Stimulated activated CD8-positive, alpha-beta memory T cell treated with anti-CD3 and anti-CD28 coated beads, Interleukin-15, amount 100 ng/mL, for 48 hours (primary cell): ENCODE measurements around the gene FOXC2.

Experiments used
- DNase-seq, 2 donors: peaks; one replicate each; pipeline ENCODE4 v3.0.0-alpha.2; 2020; ENCODE audit warnings: low read depth in 2 of 2

The FOXC2 gene

GRCh38 chr16:86556576-86556975 is 10.1 kb upstream of the FOXC2 start:
- DNase-seq, result no peak

GRCh38 chr16:86557587-86557986 is 9.0 kb upstream of the FOXC2 start:
- DNase-seq, result no peak

- no peak for DNase-seq
Measured at GRCh38 chr16:86558355-86559193, 8.1 kb upstream of the FOXC2 start.

GRCh38 chr16:86559802-86560305 is 6.8 kb upstream of the FOXC2 start:
- DNase-seq, result no peak

GRCh38 chr16:86562356-86562755 is 4.3 kb upstream of the FOXC2 start:
- DNase-seq, result no peak

- DNase-seq, result peak; percentile 72
Measured at GRCh38 chr16:86563469-86564345, 2.9 kb upstream of the FOXC2 start.

GRCh38 chr16:86565181-86565631 is 1.4 kb upstream of the FOXC2 start:
- no peak for DNase-seq

- no peak for DNase-seq
Measured at GRCh38 chr16:86565644-86566511, 751 bp upstream of the FOXC2 start.

- DNase-seq, result no peak
Measured at GRCh38 chr16:86566966-86567700, 504 bp downstream of the FOXC2 start.

GRCh38 chr16:86567701-86568581 is 1.3 kb downstream of the FOXC2 start:
- no peak for DNase-seq

GRCh38 chr16:86568677-86569623 is 2.3 kb downstream of the FOXC2 start:
- no peak for DNase-seq

GRCh38 chr16:86569701-86570447 is 3.2 kb downstream of the FOXC2 start:
- no peak for DNase-seq

- no peak for DNase-seq
Measured at GRCh38 chr16:86570558-86571529, 4.2 kb downstream of the FOXC2 start.

- DNase-seq, result no peak
Measured at GRCh38 chr16:86571530-86571915, 4.9 kb downstream of the FOXC2 start.

- no peak for DNase-seq
Measured at GRCh38 chr16:86572041-86572521, 5.5 kb downstream of the FOXC2 start.

GRCh38 chr16:86572606-86573005 is 6.0 kb downstream of the FOXC2 start:
- no peak for DNase-seq

- no peak for DNase-seq
Measured at GRCh38 chr16:86573215-86573614, 6.6 kb downstream of the FOXC2 start.
